NCI-H1417 (cell line): Measurements from ENCODE around the gene KRTAP12-1.
"Not testable (repeated sequence)": the region's sequence is repeated elsewhere in the genome, so short reads cannot be mapped to it uniquely, and the experiment has no call there.

Experiments
- DNase-seq, 3 experiments: peaks; one replicate each; lab custom pipeline; 2025; lab: John Stamatoyannopoulos, UW

Gene KRTAP12-1

GRCh38 chr21:44667612-44668011 lies 14.4 kb downstream of the KRTAP12-1 start:
- no peak for DNase-seq

GRCh38 chr21:44666401-44667320 lies 15.3 kb downstream of the KRTAP12-1 start, which contains the start of gene KRTAP12-2:
KRTAP12-2 (minus strand) TSS chr21:44666927; CDS start chr21:44666886, 41 bp downstream.
- DNase-seq, result peak in 2 of 3 experiments; percentile 48 to 73

- no peak for DNase-seq
These were observed 17.3 kb downstream of the KRTAP12-1 start for GRCh38 chr21:44664691-44665090.

- DNase-seq, result not testable (repeated sequence)
These were observed 20.4 kb downstream of the KRTAP12-1 start for GRCh38 chr21:44661567-44661966.

GRCh38 chr21:44658913-44659595 lies 22.9 kb downstream of the KRTAP12-1 start:
- DNase-seq, result no peak

GRCh38 chr21:44658541-44658910 lies 23.4 kb downstream of the KRTAP12-1 start:
- DNase-seq, result no peak

- DNase-seq, result no peak
These were observed 24.1 kb downstream of the KRTAP12-1 start, which contains the start of gene KRTAP12-3 for GRCh38 chr21:44657635-44658540. KRTAP12-3 (plus strand) TSS chr21:44657932; CDS start chr21:44657980, 48 bp downstream.

GRCh38 chr21:44656868-44657267 lies 25.1 kb downstream of the KRTAP12-1 start:
- no peak for DNase-seq

- DNase-seq, result no peak
These were observed 27.3 kb downstream of the KRTAP12-1 start, which contains the start of gene KRTAP12-4 for GRCh38 chr21:44654576-44655175. KRTAP12-4 (minus strand) TSS chr21:44654659; CDS start chr21:44654614, 45 bp downstream.

GRCh38 chr21:44653656-44654575 lies 28.0 kb downstream of the KRTAP12-1 start:
- DNase-seq, result peak in 2 of 3 experiments; percentile 91 to 95

- DNase-seq, result peak in 2 of 3 experiments; percentile 71 to 85
These were observed 28.8 kb downstream of the KRTAP12-1 start for GRCh38 chr21:44653123-44653522.

GRCh38 chr21:44650973-44651675 lies 30.8 kb downstream of the KRTAP12-1 start:
- no peak for DNase-seq

GRCh38 chr21:44650265-44650972 lies 31.5 kb downstream of the KRTAP12-1 start:
- no peak for DNase-seq

- no peak for DNase-seq
These were observed 32.4 kb downstream of the KRTAP12-1 start for GRCh38 chr21:44649521-44650100.

GRCh38 chr21:44648557-44649311 lies 33.2 kb downstream of the KRTAP12-1 start:
- no peak for DNase-seq

GRCh38 chr21:44647222-44647552 lies 34.8 kb downstream of the KRTAP12-1 start:
- peak in 2 of 3 experiments; percentile 69 to 87 for DNase-seq

GRCh38 chr21:44646366-44647221 lies 35.4 kb downstream of the KRTAP12-1 start, which contains the start of gene KRTAP10-11:
KRTAP10-11 (plus strand) TSS chr21:44646414; CDS start chr21:44646459, 45 bp downstream.
- DNase-seq, result peak in 2 of 3 experiments; percentile 39 to 55
